H9 (cell line): ENCODE results near the gene VTN. TPM values are rescaled to one million over a fixed set of nuclear protein-coding genes. Genes with fewer than 3 reads are reported as not detected.

Source experiments
- DNase-seq: peaks from one replicate; pipeline ENCODE4 v3.0.0-alpha.2; 2017
- H2AFZ ChIP-seq: one replicate; pipeline ENCODE4 v1.6.1; 2013; ENCODE audit warnings: mild to moderate bottlenecking, low read length, control low read depth, moderate library complexity
- H2AK5ac ChIP-seq: 2 replicates; pipeline ENCODE4 v1.6.1; 2013; ENCODE audit warnings: low read length, control low read depth, mixed read lengths; ENCODE audit not compliant: insufficient read length
- H2BK120ac ChIP-seq: one replicate; pipeline ENCODE4 v1.6.1; 2013; ENCODE audit warnings: low read depth, mild to moderate bottlenecking, low read length, control low read depth, inconsistent platforms; ENCODE audit not compliant: poor library complexity, severe bottlenecking
- H2BK12ac ChIP-seq: 2 replicates; pipeline ENCODE4 v1.6.1; 2013; ENCODE audit warnings: low read length, control low read depth, mixed read lengths, low read depth; ENCODE audit not compliant: insufficient read length
- H2BK15ac ChIP-seq: 2 replicates; pipeline ENCODE4 v1.6.1; 2013; ENCODE audit warnings: low read depth, low read length, control low read depth
- H2BK20ac ChIP-seq: one replicate; pipeline ENCODE4 v1.6.1; 2013; ENCODE audit warnings: low read depth, mild to moderate bottlenecking, low read length, control low read depth, inconsistent platforms; ENCODE audit not compliant: poor library complexity, severe bottlenecking
- H2BK5ac ChIP-seq: 2 replicates; pipeline ENCODE4 v1.6.1; 2013; ENCODE audit warnings: low read length, control low read depth, mixed read lengths; ENCODE audit not compliant: insufficient read length
- H3K14ac ChIP-seq: 2 replicates; pipeline ENCODE4 v1.6.1; 2013; ENCODE audit warnings: low read length, control low read depth; ENCODE audit not compliant: insufficient read depth
- H3K18ac ChIP-seq: 2 replicates; pipeline ENCODE4 v1.6.1; 2013; ENCODE audit warnings: low read depth, mild to moderate bottlenecking, mixed read lengths, low read length, control low read depth; ENCODE audit not compliant: insufficient read length
- H3K23ac ChIP-seq: 2 replicates; pipeline ENCODE4 v1.6.1; 2013; ENCODE audit warnings: low read length, control low read depth, mixed read lengths, low read depth; ENCODE audit not compliant: insufficient read length
- H3K23me2 ChIP-seq: 2 replicates; pipeline ENCODE4 v1.6.1; 2013; ENCODE audit warnings: low read depth, mild to moderate bottlenecking, mixed read lengths, low read length, control low read depth; ENCODE audit not compliant: insufficient read length, poor library complexity, severe bottlenecking
- H3K27ac ChIP-seq: 2 replicates; pipeline ENCODE4 v1.5.1; 2013; ENCODE audit warnings: low read length, control low read depth, mixed read lengths, low read depth; ENCODE audit not compliant: insufficient read length
- H3K27me3 ChIP-seq: 2 replicates; pipeline ENCODE4 v1.6.1; 2013; ENCODE audit warnings: low read length, control low read depth, inconsistent platforms; ENCODE audit not compliant: insufficient read depth
- H3K4ac ChIP-seq: 2 replicates; pipeline ENCODE4 v1.6.1; 2013; ENCODE audit warnings: low read depth, mild to moderate bottlenecking, control low read depth, inconsistent platforms, low read length, moderate library complexity
- H3K4me1 ChIP-seq: 2 replicates; pipeline ENCODE4 v1.6.1; 2013; ENCODE audit warnings: low read length, control low read depth, inconsistent platforms; ENCODE audit not compliant: insufficient read depth
- H3K4me2 ChIP-seq: 2 replicates; pipeline ENCODE4 v1.6.1; 2013; ENCODE audit warnings: low read length, control low read depth, mixed read lengths; ENCODE audit not compliant: insufficient read length, insufficient read depth
- H3K56ac ChIP-seq: 2 replicates; pipeline ENCODE4 v1.6.1; 2013; ENCODE audit warnings: low read depth, mild to moderate bottlenecking, mixed read lengths, low read length, control low read depth; ENCODE audit not compliant: insufficient read length
- H3K79me1 ChIP-seq: 2 replicates; pipeline ENCODE4 v1.6.1; 2013; ENCODE audit warnings: low read depth, mild to moderate bottlenecking, moderate library complexity, low read length, control low read depth, inconsistent platforms; ENCODE audit not compliant: insufficient read depth, poor library complexity, severe bottlenecking
- H3K79me2 ChIP-seq: 2 replicates; pipeline ENCODE4 v1.6.1; 2013; ENCODE audit warnings: low read length, control low read depth, inconsistent platforms; ENCODE audit not compliant: insufficient read depth
- H3K9ac ChIP-seq: 2 replicates; pipeline ENCODE4 v1.6.1; 2013; ENCODE audit warnings: low read length, control low read depth, mixed read lengths; ENCODE audit not compliant: insufficient read length; ENCODE audit errors: extremely low read depth
- H3K9me3 ChIP-seq: one replicate; pipeline ENCODE4 v1.6.1; 2013; ENCODE audit warnings: low read depth, low read length, inconsistent platforms; ENCODE audit not compliant: control insufficient read depth
- H3T11ph ChIP-seq: one replicate; pipeline ENCODE4 v1.6.1; 2013; ENCODE audit warnings: mild to moderate bottlenecking, low read length, control low read depth, inconsistent platforms
- H4K20me1 ChIP-seq: one replicate; pipeline ENCODE4 v1.6.1; 2013; ENCODE audit not compliant: control insufficient read depth, insufficient read length, insufficient read depth
- H4K5ac ChIP-seq: 2 replicates; pipeline ENCODE4 v1.6.1; 2013; ENCODE audit warnings: low read depth, mild to moderate bottlenecking, mixed read lengths, low read length, control low read depth; ENCODE audit not compliant: insufficient read length
- H4K8ac ChIP-seq: replicated peaks from 2 replicates; pipeline ENCODE4 v1.6.1; 2013; ENCODE audit warnings: low read length, control low read depth, mixed read lengths, low read depth; ENCODE audit not compliant: insufficient read length
- H4K91ac ChIP-seq: 2 replicates; pipeline ENCODE4 v1.6.1; 2013; ENCODE audit warnings: low read depth, mild to moderate bottlenecking, moderate library complexity, mixed read lengths, low read length, control low read depth; ENCODE audit not compliant: insufficient read length
- H3K27ac Mint-ChIP-seq, 3 experiments: 2 replicates in 2 of 3; 3 replicates in 1 of 3; pipeline ENCODE4 v1.8.0; 2020 to 2021; ENCODE audit warnings: mixed read lengths in 3 of 3, mild to moderate bottlenecking in 1 of 3, moderate library complexity in 1 of 3
- H3K27me3 Mint-ChIP-seq: 2 replicates; pipeline ENCODE4 v1.8.0; 2021; ENCODE audit warnings: low read depth, mild to moderate bottlenecking, moderate library complexity, mixed read lengths
- H3K36me3 Mint-ChIP-seq, 3 experiments: 2 replicates in 2 of 3; 3 replicates in 1 of 3; pipeline ENCODE4 v1.8.0; 2020 to 2021; ENCODE audit warnings: low read depth in 3 of 3, mixed read lengths in 3 of 3; ENCODE audit not compliant: insufficient read depth in 1 of 3
- H3K4me1 Mint-ChIP-seq, 2 experiments: 2 replicates each; pipeline ENCODE4 v1.8.0; 2020; ENCODE audit warnings: mixed read lengths in 2 of 2
- H3K4me3 Mint-ChIP-seq, 2 experiments: 2 replicates in 1 of 2; 3 replicates in 1 of 2; pipeline ENCODE4 v1.8.0; 2020 to 2021; ENCODE audit warnings: mild to moderate bottlenecking in 2 of 2, mixed read lengths in 2 of 2, moderate library complexity in 1 of 2
- H3K9me3 Mint-ChIP-seq, 2 experiments: 2 replicates in 1 of 2; 3 replicates in 1 of 2; pipeline ENCODE4 v1.8.0; 2020; ENCODE audit warnings: mild to moderate bottlenecking in 2 of 2, mixed read lengths in 2 of 2, moderate library complexity in 1 of 2
- CTCF ChIP-seq: fragments of 200-600 bp; sonication (generic); conservative IDR thresholded peaks from 3 replicates; pipeline ENCODE4 v1.8.0; 2021; ENCODE audit warnings: antibody characterized with exemption, mild to moderate bottlenecking
- WGBS: extraction: QIAGEN DNeasy Blood & Tissue Kit; methylation state at CpG from one replicate; pipeline ENCODE4 v1.1.7; 2013; ENCODE audit warnings: missing lambda C conversion rate, low lambda C conversion rate, mixed read lengths; ENCODE audit not compliant: insufficient read length; ENCODE audit errors: extremely low coverage; 5-methylcytosine and 5-hydroxymethylcytosine counted together
- total RNA-seq: library from RNA; stranded (reverse); gene quantifications from 2 replicates; pipeline ENCODE4 v1.2.1, GENCODE V29; 2021

Gene VTN
- total RNA-seq, 1 experiment from 2014 or later, result not detected

DNA sequence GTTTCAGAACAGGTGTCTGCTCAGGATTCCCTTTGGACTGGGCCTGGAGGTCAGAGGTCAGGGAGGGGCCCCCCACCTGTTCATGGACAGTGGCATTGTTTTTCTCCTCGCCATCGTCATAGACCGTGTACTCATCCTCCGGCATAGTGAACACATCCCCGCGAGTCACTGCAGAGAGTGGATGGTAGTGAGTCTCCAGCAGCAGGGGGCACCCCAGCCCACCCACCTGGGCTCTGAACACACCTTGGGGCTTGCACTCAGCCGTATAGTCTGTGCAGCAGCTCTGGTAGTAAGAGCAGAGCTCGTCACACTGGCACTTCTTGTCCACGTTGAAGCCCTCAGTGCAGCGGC lies 448 bp downstream of the VTN start:
- peaks cover 14 to 21% of the 10 kb centered on the region in 2 experiments for H3K4me1 Mint-ChIP-seq
- Histone ChIP-seq H4K91ac (no peak overlapping the region), H4K20me1 (peaks cover 2% of the 10 kb centered on the region), H3K14ac (no peak overlapping the region), H2AK5ac (no peak overlapping the region), H3K27me3 (peaks cover 12% of the 10 kb centered on the region; the same call in 1 of the 2 replicates), H4K5ac (no peak overlapping the region), H3K79me2 (no peaks in the 10 kb centered on the region), H3K27ac (no peak overlapping the region), H4K8ac (no peak overlapping the region), H3K56ac (no peak overlapping the region), H2BK15ac (no peak overlapping the region), H2BK120ac (no peak overlapping the region), H2BK5ac (no peak overlapping the region), H3K18ac (no peak overlapping the region), H3K4me1 (peaks cover 2% of the 10 kb centered on the region; the same call in 1 of the 2 replicates), H2BK20ac (no peak overlapping the region), H3K79me1 (no peaks in the 10 kb centered on the region), H3K9ac (no peak overlapping the region), H3T11ph (no peak overlapping the region), H3K23ac (no peak overlapping the region), H3K23me2 (peaks cover 10% of the 10 kb centered on the region), H3K4me2 (no peak overlapping the region), H3K9me3 (no peaks in the 10 kb centered on the region), H3K4ac (no peak overlapping the region), H2BK12ac (no peak overlapping the region), H2AFZ (no peak overlapping the region)
- peak; percentile 53 for DNase-seq
- no peak for TF ChIP-seq CTCF
- WGBS, result no CpG with 5 or more reads among the region's 10 CpGs
- H3K9me3 Mint-ChIP-seq, result no peaks in the 10 kb centered on the region; a peak in 2 of 5 replicates
- no peak overlapping the region for H3K27ac Mint-ChIP-seq
- H3K36me3 Mint-ChIP-seq, result peaks cover 0 to 6% (median 2%) of the 10 kb centered on the region in 3 experiments; a peak in 3 of 7 replicates
- peaks cover 27% of the 10 kb centered on the region for H3K27me3 Mint-ChIP-seq
- H3K4me3 Mint-ChIP-seq, result no peak overlapping the region
